PC-9 (cell line): ENCODE results near the gene SDK1. TPM values are rescaled to one million over a fixed set of nuclear protein-coding genes. Genes with fewer than 3 reads are reported as not detected.

ENCODE experiments used
- BruUV-seq: library from RNA; stranded (reverse); fragments of 400-500 nt; replicated peaks from 2 replicates; lab custom pipeline; 2021; lab: Mats Ljungman, UMichigan
- CTCF ChIA-PET: fragments of 300-600 bp; sonication (Branson Sonifier 250); formaldehyde crosslinking; loops from one replicate; lab custom pipeline; 2022; ENCODE audit warnings: antibody characterized with exemption; lab: Charles Lee
- POLR2A ChIA-PET: fragments of 300-600 bp; sonication (Branson Sonifier 250); formaldehyde crosslinking; loops from one replicate; lab custom pipeline; 2022; ENCODE audit warnings: antibody characterized with exemption; ENCODE audit not compliant: unreplicated experiment; lab: Charles Lee
- DNase-seq, 2 experiments: peaks; one replicate each; pipeline versions ENCODE4 v3.0.0 to v3.0.0-alpha.2; 2015 to 2022; ENCODE audit warnings: mixed read lengths in 1 of 2
- H2AFZ ChIP-seq: fragments of 200-600 bp; sonication (generic); 2 replicates; pipeline ENCODE4 v1.8.1; 2017; ENCODE audit warnings: antibody characterized with exemption
- H3F3A ChIP-seq: fragments of 200-600 bp; sonication (generic); 2 replicates; pipeline ENCODE4 v1.8.1; 2017; ENCODE audit warnings: antibody characterized with exemption, mild to moderate bottlenecking, low read depth; ENCODE audit not compliant: insufficient read depth
- H3K27ac ChIP-seq: fragments of 200-600 bp; sonication (generic); 2 replicates; pipeline ENCODE4 v1.6.1; 2016; ENCODE audit warnings: mixed run types
- H3K27me3 ChIP-seq: fragments of 200-600 bp; sonication (generic); 2 replicates; pipeline ENCODE4 v1.6.1; 2016; ENCODE audit warnings: low read depth, mixed run types; ENCODE audit not compliant: insufficient read depth
- H3K36me3 ChIP-seq: fragments of 200-600 bp; sonication (generic); 2 replicates; pipeline ENCODE4 v1.6.1; 2016; ENCODE audit warnings: low read depth, mixed run types
- H3K4me1 ChIP-seq: fragments of 200-600 bp; sonication (generic); replicated peaks from 2 replicates; pipeline ENCODE4 v1.6.1; 2016; ENCODE audit warnings: mixed run types; ENCODE audit not compliant: insufficient read depth
- H3K4me2 ChIP-seq: fragments of 200-600 bp; sonication (generic); 2 replicates; pipeline ENCODE4 v1.6.1; 2017; ENCODE audit warnings: mixed run types
- H3K4me3 ChIP-seq: fragments of 200-600 bp; sonication (generic); 2 replicates; pipeline ENCODE4 v1.6.1; 2016; ENCODE audit warnings: mixed run types
- H3K79me2 ChIP-seq: fragments of 200-600 bp; sonication (generic); 2 replicates; pipeline ENCODE4 v1.6.1; 2017; ENCODE audit warnings: low read depth, mixed run types
- H3K9me2 ChIP-seq: fragments of 200-600 bp; sonication (generic); 2 replicates; pipeline ENCODE4 v1.8.1; 2017; ENCODE audit warnings: mild to moderate bottlenecking; ENCODE audit not compliant: insufficient read depth
- H3K9me3 ChIP-seq: fragments of 200-600 bp; sonication (generic); 2 replicates; pipeline ENCODE4 v1.8.1; 2016; ENCODE audit warnings: low read depth; ENCODE audit not compliant: insufficient read depth
- H4K20me1 ChIP-seq: fragments of 200-600 bp; sonication (generic); 2 replicates; pipeline ENCODE4 v1.8.1; 2017; ENCODE audit not compliant: insufficient read depth
- CTCF ChIP-seq: fragments of 200-600 bp; sonication (generic); conservative IDR thresholded peaks from 2 replicates; pipeline ENCODE4 v1.6.1; 2017; ENCODE audit warnings: mixed run types, antibody characterized with exemption, mild to moderate bottlenecking, moderate library complexity
- EZH2 ChIP-seq: fragments of 200-600 bp; sonication (generic); IDR thresholded peaks from 2 replicates; pipeline ENCODE4 v1.8.0; 2017; ENCODE audit warnings: antibody characterized with exemption, low read depth
- intact Hi-C: fragments of 100-400 bp; cut with micrococcal nuclease; formaldehyde crosslinking; loops from one replicate; pipeline ENCODE4 v1.10.0; 2022; ENCODE audit not compliant: unreplicated experiment
- total RNA-seq: library from RNA; stranded (reverse); gene quantifications from 2 replicates; pipeline ENCODE4 v1.2.3, GENCODE V29; 2021

SDK1 gene
- total RNA-seq, 1 experiment from 2014 or later, result not detected

GRCh38 chr7:3274131-3274530 lies 26.9 kb upstream of the SDK1 start:
- Histone ChIP-seq H3K79me2 (no peaks in the 10 kb centered on the region), H3K4me1 (peaks cover 11% of the 10 kb centered on the region), H3K9me3 (no peaks in the 10 kb centered on the region), H4K20me1 (no peaks in the 10 kb centered on the region), H3K4me3 (no peak overlapping the region), H2AFZ (no peak overlapping the region), H3K9me2 (no peaks in the 10 kb centered on the region), H3K27ac (no peak overlapping the region), H3F3A (peaks cover 16% of the 10 kb centered on the region; the same call in 1 of the 2 replicates), H3K27me3 (no peaks in the 10 kb centered on the region), H3K36me3 (no peaks in the 10 kb centered on the region), H3K4me2 (no peak overlapping the region)
- no peak for DNase-seq
- intact Hi-C loops, result no loop called here
- CTCF ChIA-PET, result interaction anchor here (0.6 kb wide), 1 partner anchor 775 kb away, joined by 3 read pairs; no protein-coding TSS in a partner anchor
- POLR2A ChIA-PET, result no interaction called here
- no TSS peak for BruUV-seq
- no peak for TF ChIP-seq EZH2
- no peak for TF ChIP-seq CTCF

GRCh38 chr7:3277604-3278572 lies 23.2 kb upstream of the SDK1 start:
- Histone ChIP-seq H3K9me3 (no peaks in the 10 kb centered on the region), H3K79me2 (no peaks in the 10 kb centered on the region), H3K4me1 (peaks cover 2% of the 10 kb centered on the region), H2AFZ (no peak overlapping the region), H3K27me3 (0 out of 2 replicates have a peak, but pooled peaks cover 6% of the 10 kb centered on the region), H3F3A (peaks cover 7% of the 10 kb centered on the region), H3K4me2 (no peak overlapping the region), H3K36me3 (no peaks in the 10 kb centered on the region), H3K4me3 (no peak overlapping the region), H3K27ac (no peak overlapping the region), H4K20me1 (no peaks in the 10 kb centered on the region), H3K9me2 (no peaks in the 10 kb centered on the region)
- TF ChIP-seq CTCF (no peak), EZH2 (no peak)
- CTCF ChIA-PET, result no interaction called here
- no TSS peak for BruUV-seq
- intact Hi-C loops, result no loop called here
- DNase-seq, result no peak
- POLR2A ChIA-PET, result no interaction called here

- intact Hi-C loops, result no loop called here
- Histone ChIP-seq H3K4me1 (no peaks in the 10 kb centered on the region), H2AFZ (no peak overlapping the region), H3K9me2 (no peaks in the 10 kb centered on the region), H3K27me3 (0 out of 2 replicates have a peak, but pooled peaks cover 6% of the 10 kb centered on the region), H4K20me1 (no peaks in the 10 kb centered on the region), H3F3A (no peaks in the 10 kb centered on the region; the same call in 1 of the 2 replicates), H3K4me2 (no peak overlapping the region), H3K79me2 (no peaks in the 10 kb centered on the region), H3K27ac (no peak overlapping the region), H3K36me3 (no peaks in the 10 kb centered on the region), H3K4me3 (no peak overlapping the region), H3K9me3 (no peaks in the 10 kb centered on the region)
- CTCF ChIA-PET, result no interaction called here
- no TSS peak for BruUV-seq
- POLR2A ChIA-PET, result no interaction called here
- TF ChIP-seq EZH2, result no peak
- DNase-seq, result no peak
Observed at GRCh38 chr7:3279147-3279818, 21.8 kb upstream of the SDK1 start.
